Coronary artery (tissue), 2 donors: ENCODE results near the gene SAMD1.

Source experiments
- DNase-seq: peaks from one replicate; pipeline ENCODE4 v3.0.0-alpha.2; 2017; ENCODE audit warnings: low spot score
- H3K27ac ChIP-seq, 2 donors: fragments of 200-600 bp; sonication (generic); one replicate each; pipeline ENCODE4 v1.5.1; 2016 to 2019
- H3K4me3 ChIP-seq: fragments of 200-600 bp; sonication (generic); 2 replicates; pipeline ENCODE4 v1.5.1; 2016; ENCODE audit warnings: mild to moderate bottlenecking, moderate library complexity
- TF ChIP-seq, protein P1 (sequence below): fragments of 200-600 bp; sonication (generic); IDR thresholded peaks from one replicate; pipeline ENCODE4 v1.5.1; 2019; ENCODE audit warnings: antibody characterized with exemption

The SAMD1 gene

GRCh38 chr19:14118165-14119051, 27.9 kb upstream of the SAMD1 start:
- TF ChIP-seq, protein P1, sequence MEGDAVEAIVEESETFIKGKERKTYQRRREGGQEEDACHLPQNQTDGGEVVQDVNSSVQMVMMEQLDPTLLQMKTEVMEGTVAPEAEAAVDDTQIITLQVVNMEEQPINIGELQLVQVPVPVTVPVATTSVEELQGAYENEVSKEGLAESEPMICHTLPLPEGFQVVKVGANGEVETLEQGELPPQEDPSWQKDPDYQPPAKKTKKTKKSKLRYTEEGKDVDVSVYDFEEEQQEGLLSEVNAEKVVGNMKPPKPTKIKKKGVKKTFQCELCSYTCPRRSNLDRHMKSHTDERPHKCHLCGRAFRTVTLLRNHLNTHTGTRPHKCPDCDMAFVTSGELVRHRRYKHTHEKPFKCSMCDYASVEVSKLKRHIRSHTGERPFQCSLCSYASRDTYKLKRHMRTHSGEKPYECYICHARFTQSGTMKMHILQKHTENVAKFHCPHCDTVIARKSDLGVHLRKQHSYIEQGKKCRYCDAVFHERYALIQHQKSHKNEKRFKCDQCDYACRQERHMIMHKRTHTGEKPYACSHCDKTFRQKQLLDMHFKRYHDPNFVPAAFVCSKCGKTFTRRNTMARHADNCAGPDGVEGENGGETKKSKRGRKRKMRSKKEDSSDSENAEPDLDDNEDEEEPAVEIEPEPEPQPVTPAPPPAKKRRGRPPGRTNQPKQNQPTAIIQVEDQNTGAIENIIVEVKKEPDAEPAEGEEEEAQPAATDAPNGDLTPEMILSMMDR: no peak
- H3K4me3 ChIP-seq: peak overlapping the region; percentile 98
- peak; percentile 94 for DNase-seq
- H3K27ac ChIP-seq: peak overlapping the region; percentile 93 to 100

GRCh38 chr19:14117668-14118164, 27.2 kb upstream of the SAMD1 start, which contains the start of gene PRKACA:
PRKACA (minus strand) TSS chr19:14117762; CDS start chr19:14117547, 215 bp downstream.
- TF ChIP-seq, protein P1: no peak
- Histone ChIP-seq H3K4me3 (peak within 1 kb of the TSS; percentile 98), H3K27ac (peak within 1 kb of the TSS; percentile 93 to 100)
- DNase-seq: peak; percentile 100

- Histone ChIP-seq H3K27ac (peak overlapping the region; percentile 85 to 100), H3K4me3 (peak overlapping the region; percentile 98)
- DNase-seq: no peak
- TF ChIP-seq, protein P1: no peak
These were observed 26.5 kb upstream of the SAMD1 start for GRCh38 chr19:14116918-14117578.

- peak overlapping the region; percentile 98 for H3K4me3 ChIP-seq
- DNase-seq: no peak
- H3K27ac ChIP-seq: peak overlapping the region; percentile 85 to 100
- TF ChIP-seq, protein P1: no peak
These were observed 26.0 kb upstream of the SAMD1 start for GRCh38 chr19:14116525-14116917.

GRCh38 chr19:14115756-14116155, 25.2 kb upstream of the SAMD1 start:
- peak overlapping the region; percentile 85 to 100 for H3K27ac ChIP-seq

DNA sequence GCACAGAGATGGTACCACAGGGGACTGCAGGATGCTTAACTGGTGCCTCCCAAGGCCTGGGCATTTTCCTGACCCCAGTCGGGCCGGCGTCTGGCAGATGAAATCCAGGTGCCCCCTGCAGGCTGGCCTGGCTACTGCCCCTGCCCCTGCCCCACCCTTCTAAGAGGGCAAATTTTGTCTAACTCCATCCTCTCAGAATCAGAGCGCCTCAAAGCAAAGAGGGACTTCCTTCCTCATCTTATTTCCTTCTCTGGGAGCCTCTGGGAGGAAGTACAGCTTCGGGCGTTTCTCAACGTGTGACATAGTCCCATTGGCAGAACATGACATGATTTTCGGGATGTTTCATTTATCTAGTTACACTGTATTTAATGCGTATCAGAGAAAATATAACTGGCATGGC, 24.3 kb upstream of the SAMD1 start:
- DNase-seq: no peak
- no peak overlapping the region for H3K4me3 ChIP-seq
- H3K27ac ChIP-seq: peak overlapping the region; percentile 23 to 100
- TF ChIP-seq, protein P1: no peak

More at GRCh38 chr19:14115756-14116155, 25.2 kb upstream of the SAMD1 start:
- TF ChIP-seq, protein P1: no peak
- peak overlapping the region; percentile 98 for H3K4me3 ChIP-seq
- DNase-seq: no peak
